Limb (tissue), 2 donors: ENCODE measurements around the gene ATP5F1A.
A peak's percentile ranks its signal among the peaks of the same experiment; 100 is the strongest.
"Not testable (repeated sequence)": the region's sequence is repeated elsewhere in the genome, so short reads cannot be mapped to it uniquely, and the experiment has no call there.

Experiments used
- DNase-seq, 2 donors: peaks; one replicate each; pipeline ENCODE4 v3.0.0-alpha.2; 2016; ENCODE audit errors: extremely low spot score in 2 of 2

Gene ATP5F1A

DNA sequence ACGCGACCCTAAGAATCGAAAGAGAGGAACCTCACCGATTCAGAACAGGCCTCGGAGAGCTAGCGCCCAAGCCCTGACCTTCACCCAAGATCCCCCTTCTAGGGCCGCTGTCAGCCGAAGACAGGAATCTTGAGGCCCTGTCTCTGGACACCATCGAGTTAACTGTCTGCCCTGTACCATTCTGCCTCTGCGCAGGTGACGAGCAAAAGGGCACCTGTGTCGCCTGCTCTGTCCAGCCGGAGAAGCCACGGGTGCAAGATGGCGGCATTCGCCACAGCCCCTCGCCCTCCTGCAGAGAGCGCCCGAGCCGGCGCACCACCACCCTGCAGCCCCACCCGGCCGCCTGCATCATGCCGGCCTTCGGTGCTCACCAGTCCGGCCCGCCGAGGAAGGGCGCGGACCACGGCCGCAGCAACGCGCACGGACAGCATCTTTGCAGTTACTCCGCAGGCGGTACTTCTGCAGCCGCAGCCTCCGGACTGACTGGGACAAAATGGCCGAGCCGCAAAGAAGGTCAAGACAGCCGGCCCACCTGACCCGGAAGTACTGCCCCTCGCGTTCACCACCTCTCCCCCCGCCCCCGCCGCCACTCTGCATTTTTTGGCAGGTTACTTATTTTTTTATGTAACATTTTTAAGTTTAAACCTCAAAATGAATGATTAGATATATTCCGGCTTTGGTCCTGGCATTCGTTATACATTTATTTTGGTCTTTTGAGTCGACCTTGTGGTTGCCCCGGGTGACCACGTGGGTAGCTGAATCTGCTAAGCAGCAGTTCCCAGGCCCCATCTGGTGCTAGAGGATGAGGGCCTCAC is at the start of gene ATP5F1A:
ATP5F1A (minus strand) TSS at position 496 of the 815 bp plus-strand sequence; CDS start at position 431, 65 bp downstream.
- peak; percentile 92 for DNase-seq

DNA sequence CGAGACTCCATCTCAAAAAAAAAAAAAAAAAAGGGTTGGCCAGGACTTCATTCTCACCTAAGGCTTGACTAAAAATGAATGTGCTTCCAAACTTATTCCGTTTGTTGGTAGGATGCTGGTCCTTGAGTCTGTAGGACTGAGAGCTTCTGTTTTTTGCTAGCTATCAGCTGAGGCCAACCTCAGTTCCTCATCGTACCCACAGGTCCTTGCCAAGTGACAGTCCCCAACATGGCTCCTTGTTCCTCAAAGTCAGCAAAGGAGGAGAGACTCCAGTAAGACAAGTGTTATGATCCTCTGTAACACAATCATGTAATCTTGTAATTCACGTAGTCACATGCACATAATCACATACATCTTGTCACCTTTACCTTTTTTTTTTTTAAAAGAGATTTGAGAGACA is 43.1 kb upstream of the ATP5F1A start:
- no peak for DNase-seq

DNA sequence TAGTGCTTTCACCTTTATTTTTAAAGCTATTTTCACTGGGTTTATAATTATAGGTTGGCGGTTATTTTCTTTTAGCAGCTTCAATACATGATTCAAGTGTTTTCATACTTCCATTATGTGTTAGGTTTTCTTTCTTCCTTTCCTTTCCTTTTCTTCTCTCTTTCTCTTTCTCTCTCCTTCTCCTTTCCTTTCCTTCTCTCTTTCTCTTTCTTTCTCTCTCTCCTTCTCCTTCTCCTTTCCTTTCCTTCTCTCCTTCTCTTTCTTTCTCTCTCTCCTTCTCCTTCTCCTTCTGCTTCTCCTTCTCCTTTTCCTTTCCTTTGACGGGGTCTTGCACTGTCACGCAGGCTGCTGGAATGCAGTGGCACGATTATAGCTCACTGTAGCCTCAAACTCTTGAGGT is 42.1 kb upstream of the ATP5F1A start:
- DNase-seq = no peak

DNA sequence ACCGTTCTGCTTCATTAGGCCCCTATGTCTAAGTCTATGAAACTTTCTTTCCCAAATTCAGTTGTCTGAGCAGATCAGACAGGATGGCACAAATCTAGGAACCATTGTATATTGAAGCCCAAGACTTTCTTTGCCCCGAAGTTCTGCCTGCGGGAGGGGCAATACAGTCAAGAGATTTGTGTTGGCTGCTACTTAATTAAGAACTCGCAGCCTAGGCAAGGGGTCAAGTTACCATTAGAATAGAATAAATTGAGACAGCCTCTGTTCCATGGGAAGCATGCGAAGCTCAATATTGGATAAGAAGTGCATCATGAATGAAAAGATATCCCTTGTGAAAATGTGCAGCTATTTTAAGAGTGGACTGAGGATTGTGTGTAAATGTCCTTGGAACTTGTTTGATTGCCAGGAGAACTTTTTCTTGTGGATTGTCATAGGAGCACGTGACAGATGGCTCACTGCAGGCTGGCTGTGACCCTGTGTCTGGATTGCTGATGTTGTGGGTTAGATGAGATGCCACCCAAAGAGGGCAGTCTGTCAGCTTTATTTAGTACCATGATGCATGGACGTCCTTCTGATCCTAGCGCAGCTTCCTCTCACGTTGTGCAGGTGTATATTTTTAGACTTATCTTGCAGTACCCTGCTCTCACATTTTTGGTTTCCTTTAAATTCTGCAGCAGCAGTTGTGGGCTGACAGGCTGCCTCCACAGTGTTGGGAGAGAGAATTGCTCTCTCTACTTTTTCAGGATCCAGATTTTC is 37.0 kb upstream of the ATP5F1A start:
- no peak for DNase-seq

DNA sequence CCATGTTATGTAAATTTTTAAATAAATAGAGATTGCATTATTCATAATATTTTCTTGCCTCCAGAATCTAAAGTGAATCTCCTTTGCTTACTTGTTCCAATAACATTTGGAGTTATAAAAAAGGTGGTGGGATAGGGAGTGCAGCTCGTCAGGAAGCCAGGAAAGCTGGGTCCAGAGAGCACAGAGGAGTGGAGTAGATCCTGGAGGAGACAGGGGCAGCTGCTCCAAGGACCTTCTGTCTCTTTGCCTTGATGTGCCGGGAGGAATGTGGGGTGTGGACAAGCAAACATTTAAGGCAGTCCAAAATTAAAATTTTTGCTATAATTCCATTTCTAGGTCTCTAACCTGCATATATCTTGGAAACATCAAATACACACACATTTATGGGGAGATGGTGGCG is 35.4 kb upstream of the ATP5F1A start:
- no peak for DNase-seq

DNA sequence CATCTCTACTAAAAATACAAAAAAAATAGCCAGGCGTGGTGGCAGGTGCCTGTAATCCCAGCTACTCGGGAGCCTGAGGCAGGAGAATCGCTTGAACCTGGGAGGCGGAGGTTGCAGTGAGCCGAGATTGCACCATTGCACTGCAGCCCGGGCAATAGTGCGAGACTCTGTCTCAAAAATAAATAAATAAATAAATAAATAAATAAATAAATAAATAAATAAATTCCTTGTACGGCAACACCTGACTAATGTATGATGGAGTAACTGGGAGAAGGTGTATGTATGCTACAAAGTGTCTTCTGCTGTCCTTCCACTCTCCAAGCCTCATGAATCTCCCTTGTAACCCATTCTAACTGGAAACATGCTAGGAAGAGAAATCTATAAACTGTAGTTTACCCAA is 32.5 kb upstream of the ATP5F1A start:
- not testable (repeated sequence) for DNase-seq

DNA sequence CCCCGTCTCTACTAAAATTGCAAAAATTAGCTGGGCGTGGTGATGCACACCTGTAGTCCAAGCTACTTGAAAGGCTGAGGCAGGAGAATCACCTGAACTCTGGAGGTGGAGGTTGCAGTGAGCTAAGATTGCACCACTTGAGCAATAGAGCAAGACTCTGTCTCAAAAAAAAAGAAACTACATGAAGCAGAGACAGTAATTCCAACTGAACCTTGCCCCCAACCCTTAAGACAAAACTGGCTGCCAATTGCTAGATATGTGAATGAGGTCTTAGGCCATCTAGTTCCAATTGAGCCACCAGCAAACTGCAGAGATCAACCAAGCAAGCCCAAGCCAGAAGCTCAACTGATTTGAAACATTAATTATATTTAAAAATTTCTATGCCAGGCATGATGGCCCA is 32.0 kb upstream of the ATP5F1A start:
- DNase-seq = no peak

DNA sequence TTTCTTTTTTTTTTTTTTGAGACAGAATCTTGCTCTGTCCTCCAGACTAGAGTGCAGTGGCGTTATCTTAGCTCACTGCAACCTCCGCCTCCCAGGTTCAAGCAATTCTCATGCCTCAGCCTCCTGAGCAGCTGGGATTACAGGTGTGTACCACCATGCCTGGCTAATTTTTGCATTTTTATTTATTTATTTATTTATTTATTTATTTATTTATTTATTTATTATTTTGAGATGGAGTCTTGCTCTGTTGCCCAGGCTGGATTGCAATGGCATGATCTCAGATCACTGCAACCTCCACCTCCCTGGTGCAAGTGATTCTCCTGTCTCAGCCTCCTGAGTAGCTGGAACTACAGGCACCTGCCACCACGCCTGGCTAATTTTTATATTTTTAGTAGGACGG is 28.5 kb upstream of the ATP5F1A start:
- DNase-seq = not testable (repeated sequence)

DNA sequence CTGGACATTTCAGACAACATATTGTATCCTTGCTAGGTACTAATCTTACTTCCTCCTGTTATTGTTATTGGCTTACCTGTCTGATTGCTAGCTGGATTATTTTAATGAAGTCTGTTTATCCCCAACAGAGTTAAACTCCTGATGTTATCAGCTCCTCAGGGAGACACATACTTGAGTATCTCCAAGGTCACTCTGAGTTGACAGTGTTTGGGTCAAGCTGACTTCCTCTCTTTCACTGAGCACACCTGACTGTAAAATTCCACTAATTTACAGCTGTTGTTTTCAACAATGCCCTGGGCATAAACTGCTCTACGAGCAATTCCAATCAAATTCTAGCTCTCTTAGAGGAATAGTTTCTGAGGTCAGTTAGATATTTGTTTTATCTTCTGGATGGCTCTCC is 15.7 kb upstream of the ATP5F1A start:
- no peak for DNase-seq

DNA sequence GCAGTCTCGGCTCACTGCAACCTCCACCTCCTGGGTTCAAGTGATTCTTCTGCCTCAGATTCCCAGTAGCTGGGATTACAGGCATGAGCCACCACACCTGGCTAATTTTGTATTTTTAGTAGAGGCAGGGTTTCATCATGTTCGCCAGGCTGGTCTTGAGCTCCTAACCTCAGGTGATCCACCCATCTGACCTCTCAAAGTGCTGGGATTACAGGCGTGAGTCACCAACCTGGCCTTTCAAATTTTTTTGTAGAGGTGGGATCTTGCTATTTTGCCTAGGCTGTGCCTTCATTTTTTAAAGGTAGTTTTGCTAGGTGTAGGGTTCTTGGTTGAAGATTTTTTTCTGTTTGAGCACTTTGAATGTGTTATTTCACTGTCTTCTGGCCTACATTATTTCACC is 12.3 kb upstream of the ATP5F1A start:
- no peak for DNase-seq

DNA sequence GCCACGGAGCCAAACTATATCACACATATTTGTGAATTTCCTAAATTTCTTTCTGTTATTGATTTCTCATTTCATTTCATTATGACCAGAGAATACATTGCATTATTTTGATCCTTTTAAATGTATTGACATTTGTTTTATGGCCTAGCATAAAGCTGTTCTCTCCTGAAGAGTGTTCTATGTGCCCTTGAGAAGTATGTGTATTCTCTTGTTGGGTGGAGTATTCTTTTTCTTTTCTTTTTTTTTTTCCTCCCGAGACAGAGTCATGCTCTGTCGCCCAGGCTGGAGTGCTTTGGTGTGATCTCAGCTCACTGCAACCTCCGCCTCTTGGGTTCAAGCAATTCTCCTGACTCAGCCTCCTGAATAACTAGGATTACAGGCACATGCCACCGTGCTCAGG is 11.3 kb upstream of the ATP5F1A start:
- no peak for DNase-seq

DNA sequence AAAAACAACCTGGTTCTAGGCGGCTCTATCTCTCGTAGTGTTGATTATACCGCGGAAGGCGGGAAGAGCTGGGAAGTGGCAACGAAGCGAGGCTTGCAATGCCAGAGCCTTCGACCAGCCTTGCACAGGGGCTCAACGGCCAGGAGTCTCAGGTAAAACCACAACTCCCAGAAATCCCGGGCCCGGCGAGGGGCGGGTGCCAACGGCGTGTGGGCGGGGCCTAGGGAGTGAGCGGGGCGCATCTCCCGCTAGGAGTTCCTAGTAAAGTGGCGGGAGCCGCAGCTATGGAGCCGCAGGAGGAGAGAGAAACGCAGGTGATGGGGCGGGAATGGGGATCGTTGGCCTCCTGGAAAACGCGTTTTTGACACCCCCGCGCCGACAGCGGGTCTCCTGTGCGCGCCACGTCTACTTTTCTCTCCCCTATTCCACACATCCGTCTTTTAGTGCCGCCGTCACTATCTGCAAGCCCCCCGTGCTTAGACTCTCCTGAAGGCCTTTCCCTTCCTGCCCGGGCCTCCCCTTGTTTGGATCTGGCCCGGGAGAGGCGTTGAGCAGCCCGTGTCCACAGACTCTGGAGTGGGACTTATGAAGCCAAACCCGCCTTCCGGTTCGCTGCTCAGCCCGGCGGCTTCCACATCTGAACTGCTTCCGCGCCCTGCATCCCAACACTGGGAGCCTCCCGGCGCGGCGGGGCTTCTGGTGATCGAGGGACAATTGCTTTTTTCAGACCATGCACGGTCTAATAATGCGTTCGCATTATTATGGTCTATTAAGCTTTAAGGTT is 6.2 kb upstream of the ATP5F1A start, which contains the start of gene HAUS1:
HAUS1 (plus strand) TSS at position 258 of the 784 bp plus-strand sequence; CDS start at position 285, 27 bp downstream.
- DNase-seq = peak; percentile 92 to 95

DNA sequence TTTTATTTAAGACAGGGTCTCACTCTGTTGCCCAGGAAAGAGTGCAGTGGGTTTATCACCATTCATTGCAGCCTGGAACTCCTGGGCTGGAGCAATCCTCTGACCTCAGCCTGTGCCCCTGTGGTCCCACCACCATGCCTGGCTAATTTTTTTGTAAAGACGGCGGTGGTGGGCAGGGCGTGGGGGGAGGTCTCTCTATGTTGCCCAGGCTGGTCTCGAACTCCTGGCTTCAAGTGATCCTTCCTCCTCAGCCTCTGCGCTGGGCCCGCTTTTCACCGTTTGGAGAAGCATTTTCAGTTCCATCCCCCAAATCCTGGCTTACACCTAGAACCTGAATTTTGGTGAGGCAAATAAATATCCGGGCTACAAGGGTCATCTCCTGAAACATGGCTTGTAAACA is 1.4 kb upstream of the ATP5F1A start:
- no peak for DNase-seq

DNA sequence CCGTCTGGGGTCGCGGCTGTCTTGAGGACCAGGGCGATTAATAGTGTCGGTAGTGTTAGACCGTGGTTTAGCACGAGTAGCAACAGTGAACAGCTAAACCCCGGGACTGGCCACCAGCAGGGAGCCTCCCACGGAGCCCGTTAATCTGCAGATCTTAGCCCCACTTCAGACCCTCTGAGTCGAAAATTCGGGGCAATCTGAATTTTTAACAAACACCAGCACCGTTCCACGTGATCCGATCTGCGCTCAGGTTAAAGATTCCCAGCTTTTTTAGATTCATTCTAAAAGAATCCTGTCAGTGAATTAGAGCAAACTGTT is 479 bp upstream of the ATP5F1A start:
- DNase-seq = no peak

DNA sequence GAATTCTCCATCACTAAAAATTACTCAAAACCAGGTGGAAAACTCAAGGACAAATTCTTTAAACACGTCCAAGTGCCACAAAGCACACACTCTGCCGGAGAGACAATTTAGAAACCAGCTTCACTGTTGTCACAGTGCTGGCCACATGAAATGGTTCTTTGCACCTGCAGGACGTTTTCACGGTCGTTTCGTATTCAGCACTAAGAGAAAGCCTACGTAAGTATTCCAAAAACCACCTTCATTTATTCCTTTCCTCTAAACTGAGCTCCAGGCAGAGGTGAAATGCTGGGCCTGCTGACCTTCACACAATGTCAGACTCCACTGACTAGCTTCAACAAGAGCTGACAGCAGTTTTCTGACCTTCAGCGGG is 680 bp downstream of the ATP5F1A start:
- no peak for DNase-seq

DNA sequence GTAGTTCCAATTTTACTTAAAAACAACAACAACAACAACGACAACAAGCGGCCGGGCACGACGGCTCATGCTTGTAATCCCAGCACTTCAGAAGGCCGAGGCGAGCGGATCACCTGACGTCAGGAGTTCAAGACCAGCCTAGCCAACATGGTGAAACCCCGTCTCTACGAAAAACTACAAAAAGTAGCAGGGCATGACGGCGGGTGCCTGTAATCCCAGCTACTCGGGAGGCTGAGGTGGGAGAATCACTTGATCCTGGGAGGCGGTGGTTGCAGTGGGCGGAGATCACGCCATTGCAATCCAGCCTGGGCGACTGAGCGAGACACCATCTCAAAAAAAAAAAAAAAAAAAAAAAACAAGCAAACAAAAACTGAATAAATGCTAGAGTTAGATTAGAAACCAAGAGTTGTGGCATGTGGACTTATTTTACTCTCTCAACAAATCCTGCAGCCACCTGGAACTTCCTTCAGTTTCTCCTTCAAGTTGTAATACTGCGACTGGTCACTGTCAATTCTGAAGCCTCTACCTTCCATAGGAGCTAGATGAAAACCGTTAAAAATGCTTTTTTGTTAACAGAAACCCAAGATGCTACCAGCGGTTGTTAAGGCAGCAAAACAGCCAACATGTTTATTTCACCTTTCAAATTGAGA is 1.3 kb downstream of the ATP5F1A start:
- DNase-seq = no peak

DNA sequence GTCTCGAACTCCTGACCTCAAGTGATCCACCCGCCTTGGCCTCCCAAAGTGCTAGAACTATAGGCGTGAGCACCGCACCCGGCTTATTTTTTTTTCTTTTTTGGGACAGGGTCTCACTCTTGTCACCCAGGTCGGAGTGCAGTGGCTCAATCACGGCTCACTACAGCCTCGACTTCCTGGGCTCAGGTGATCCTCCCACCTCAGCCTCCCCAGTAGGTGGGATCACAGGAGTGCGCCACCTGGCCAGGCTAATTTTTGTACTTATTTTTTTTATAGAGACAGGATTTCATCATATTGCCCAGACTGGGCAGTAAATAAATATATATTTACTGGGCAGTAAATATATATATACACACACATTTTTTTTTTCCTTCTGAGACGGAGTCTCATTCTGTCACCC is 2.6 kb downstream of the ATP5F1A start:
- DNase-seq = no peak

DNA sequence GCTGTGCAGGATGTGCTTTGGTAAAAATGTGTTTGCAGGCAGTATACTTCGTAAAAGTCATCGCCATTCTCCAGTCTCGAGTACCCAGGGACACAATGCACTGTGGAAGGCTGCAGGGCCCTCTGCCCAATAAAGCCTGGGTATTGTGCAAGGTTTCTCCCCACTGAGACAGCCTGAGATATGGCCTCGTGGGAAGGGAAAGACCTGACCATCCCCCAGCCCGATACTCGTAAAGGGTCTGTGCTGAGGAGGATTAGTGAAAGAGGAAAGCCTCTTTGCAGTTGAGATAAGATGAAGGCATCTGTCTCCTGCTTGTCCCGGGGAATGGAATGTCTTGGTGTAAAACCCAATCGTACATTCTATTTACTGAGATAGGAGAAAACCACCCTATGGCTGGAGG is 9.6 kb downstream of the ATP5F1A start:
- DNase-seq = not testable (repeated sequence)

DNA sequence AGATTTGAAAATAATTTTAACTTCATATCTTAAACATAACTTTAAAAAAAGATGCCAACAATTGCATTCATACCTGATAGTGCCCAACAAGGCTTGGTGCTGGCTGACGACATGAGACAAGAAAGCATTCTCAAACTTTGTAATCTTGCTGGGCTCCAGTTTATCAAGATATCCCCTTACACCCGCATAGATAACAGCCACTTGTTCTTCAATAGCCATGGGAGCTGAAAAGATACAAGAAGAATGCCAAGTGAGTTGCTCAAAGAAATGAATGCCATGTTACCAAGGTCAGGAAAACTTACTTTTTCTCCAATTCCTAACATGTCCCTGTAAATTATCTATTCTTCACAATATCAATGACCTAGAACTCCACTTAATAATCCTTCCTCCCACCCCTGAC is 13.7 kb downstream of the ATP5F1A start:
- no peak for DNase-seq

DNA sequence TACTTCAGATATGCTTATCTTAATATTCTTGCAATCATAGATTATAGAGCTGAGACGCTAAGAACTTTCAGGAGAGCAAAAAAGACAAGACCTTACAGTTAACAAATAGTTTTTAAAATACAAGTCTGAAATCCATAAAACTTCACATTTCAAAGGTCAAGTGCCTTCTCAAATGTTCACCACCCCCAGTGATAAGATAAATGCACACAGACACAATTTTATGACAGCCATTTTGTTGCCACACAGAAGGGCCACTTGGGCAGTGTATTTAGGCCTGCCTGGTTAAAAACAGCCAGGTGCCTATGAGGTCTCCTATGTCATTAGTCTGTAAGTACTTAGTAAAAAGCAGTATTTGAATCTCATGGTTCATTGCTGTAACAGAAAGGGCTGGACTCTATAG is 17.9 kb downstream of the ATP5F1A start:
- no peak for DNase-seq

DNA sequence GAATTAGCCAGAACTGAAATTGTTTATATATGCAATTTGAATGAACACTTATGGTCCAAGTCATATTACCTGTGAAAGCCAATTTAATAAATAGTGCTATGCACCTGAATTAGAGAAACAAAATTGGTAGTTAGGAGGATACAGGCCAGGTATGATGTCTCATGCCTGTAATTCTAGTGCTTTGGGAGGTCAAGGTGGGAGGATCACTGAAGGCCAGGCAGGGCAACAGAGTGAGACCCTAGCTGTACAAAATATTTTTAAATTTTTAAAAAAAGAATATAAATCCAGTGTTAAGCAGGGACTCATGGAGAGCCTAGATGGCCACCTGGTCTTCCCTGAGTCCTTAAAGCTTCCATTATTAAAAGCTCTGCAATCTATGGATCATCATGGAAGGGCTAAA is 18.8 kb downstream of the ATP5F1A start:
- no peak for DNase-seq
